HT-29 (cell line): ENCODE measurements around the gene NUDT2. TPM values are rescaled to one million over a fixed set of nuclear protein-coding genes. Genes with fewer than 3 reads are reported as not detected.

Experiments
- DNase-seq: peaks from one replicate; pipeline ENCODE4 v3.0.0-alpha.2; 2015; ENCODE audit warnings: low spot score
- total RNA-seq: library from RNA; depleted of rRNA; stranded (reverse); fragments of >200 nt; shearing (Covaris generic); gene quantifications from 2 replicates; pipeline ENCODE4 v1.2.3, GENCODE V29; 2014

Gene NUDT2
- total RNA-seq, 1 experiment from 2014 or later: 15.9 TPM

GRCh38 chr9:34370335-34370969, 41.1 kb downstream of the NUDT2 start:
- no peak for DNase-seq

GRCh38 chr9:34370970-34371880, 41.9 kb downstream of the NUDT2 start:
- no peak for DNase-seq

GRCh38 chr9:34371886-34372466, 42.6 kb downstream of the NUDT2 start:
- no peak for DNase-seq

GRCh38 chr9:34372467-34373011, 43.2 kb downstream of the NUDT2 start:
- DNase-seq: no peak

- DNase-seq: no peak
Measured at GRCh38 chr9:34373749-34374148, 44.4 kb downstream of the NUDT2 start.

- DNase-seq: no peak
Measured at GRCh38 chr9:34374339-34374738, 45.0 kb downstream of the NUDT2 start.

GRCh38 chr9:34374905-34375552, 45.7 kb downstream of the NUDT2 start:
- DNase-seq: peak; percentile 85

GRCh38 chr9:34375901-34376595, 46.7 kb downstream of the NUDT2 start:
- peak; percentile 76 for DNase-seq

GRCh38 chr9:34376596-34377403, 47.4 kb downstream of the NUDT2 start, which contains the start of gene MYORG:
TSS of gene MYORG (minus strand) at chr9:34376898. CDS start at chr9:34372943, 3,955 bp downstream.
- DNase-seq: peak; percentile 96

- no peak for DNase-seq
Measured at GRCh38 chr9:34377404-34377746, 48.0 kb downstream of the NUDT2 start.

- DNase-seq: no peak
Measured at GRCh38 chr9:34378376-34379060, 49.1 kb downstream of the NUDT2 start.

- DNase-seq: peak; percentile 98
Measured at GRCh38 chr9:34379334-34380033, 50.1 kb downstream of the NUDT2 start.

GRCh38 chr9:34380034-34380510, 50.7 kb downstream of the NUDT2 start:
- peak; percentile 31 for DNase-seq

GRCh38 chr9:34380511-34381315, 51.3 kb downstream of the NUDT2 start:
- DNase-seq: peak; percentile 77

- peak; percentile 65 for DNase-seq
Measured at GRCh38 chr9:34381323-34381722, 52.0 kb downstream of the NUDT2 start.

GRCh38 chr9:34382054-34382453, 52.7 kb downstream of the NUDT2 start:
- DNase-seq: no peak

GRCh38 chr9:34382879-34383278, 53.5 kb downstream of the NUDT2 start:
- no peak for DNase-seq

- no peak for DNase-seq
Measured at GRCh38 chr9:34383904-34384303, 54.5 kb downstream of the NUDT2 start.
